Suppressor macrophage (primary cell): Measurements from ENCODE around the gene YPEL3.
"Not testable (repeated sequence)": the region's sequence is repeated elsewhere in the genome, so short reads cannot be mapped to it uniquely, and the experiment has no call there.

Source experiments
- DNase-seq, 4 experiments: peaks; one replicate each; pipeline ENCODE4 v3.0.0-alpha.2; 2020 to 2022

YPEL3 gene

DNA sequence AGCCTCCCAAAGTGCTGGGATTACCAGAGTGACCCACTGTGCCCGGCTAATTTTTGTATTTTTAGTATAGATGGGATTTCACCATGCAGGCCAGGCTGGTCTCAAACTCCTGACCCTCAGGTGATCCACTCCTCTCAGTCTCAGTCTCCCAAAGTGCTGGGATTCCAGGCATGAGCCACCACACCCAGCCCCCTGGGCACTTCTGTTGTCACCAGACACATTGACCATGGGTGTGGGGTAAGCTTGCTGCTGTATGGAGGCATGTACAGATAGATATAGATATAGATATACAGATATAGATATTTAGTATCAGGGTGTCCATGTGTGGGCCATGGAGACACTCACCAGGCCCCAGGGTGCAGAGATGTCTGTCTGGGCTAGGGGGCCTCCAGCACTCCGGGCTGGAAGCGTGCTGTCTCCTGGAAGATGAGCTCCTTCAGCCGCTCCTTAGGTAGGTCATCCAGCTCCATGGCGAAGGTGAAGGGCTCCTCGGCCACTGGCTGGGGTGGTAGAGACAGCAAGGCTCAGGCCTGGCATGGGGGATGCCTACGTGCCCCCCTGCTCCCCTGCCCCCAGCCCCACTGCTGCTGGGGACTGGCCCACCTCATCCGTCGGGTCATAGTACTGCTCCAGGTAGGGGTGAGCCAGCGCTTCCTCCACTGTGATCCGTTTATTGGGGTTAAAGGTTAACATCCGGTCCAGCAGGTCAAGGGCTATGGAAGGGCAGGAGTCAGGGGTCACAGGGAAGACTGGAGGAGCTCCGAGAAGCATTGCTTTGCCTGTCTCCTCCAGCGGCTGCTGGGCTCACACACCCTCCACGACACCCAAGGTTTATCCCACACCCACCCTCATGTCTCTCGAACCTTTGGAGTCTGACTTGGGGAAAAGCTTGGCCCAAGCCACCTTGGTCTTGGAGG lies 20.5 kb upstream of the YPEL3 start:
- no peak for DNase-seq

DNA sequence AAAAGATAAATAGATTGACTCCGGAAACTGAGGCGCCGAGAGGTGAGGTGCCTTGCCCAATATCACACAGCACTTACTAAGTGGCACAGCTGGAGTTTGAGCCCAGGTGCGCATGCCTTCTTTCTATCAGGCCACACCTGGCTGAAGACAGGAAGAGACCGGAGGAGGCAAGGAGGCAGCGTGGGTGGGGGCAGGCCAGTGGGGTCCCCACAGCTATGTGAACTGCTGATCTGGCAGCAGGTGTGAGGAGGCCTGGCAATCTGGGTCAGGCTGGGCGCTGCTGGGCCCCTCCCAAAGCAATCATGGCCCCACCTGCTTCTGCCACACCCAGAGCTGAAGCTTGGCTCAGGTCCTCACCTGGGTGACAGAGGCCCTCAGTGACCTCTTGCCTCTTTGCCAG lies 19.2 kb upstream of the YPEL3 start:
- no peak for DNase-seq

DNA sequence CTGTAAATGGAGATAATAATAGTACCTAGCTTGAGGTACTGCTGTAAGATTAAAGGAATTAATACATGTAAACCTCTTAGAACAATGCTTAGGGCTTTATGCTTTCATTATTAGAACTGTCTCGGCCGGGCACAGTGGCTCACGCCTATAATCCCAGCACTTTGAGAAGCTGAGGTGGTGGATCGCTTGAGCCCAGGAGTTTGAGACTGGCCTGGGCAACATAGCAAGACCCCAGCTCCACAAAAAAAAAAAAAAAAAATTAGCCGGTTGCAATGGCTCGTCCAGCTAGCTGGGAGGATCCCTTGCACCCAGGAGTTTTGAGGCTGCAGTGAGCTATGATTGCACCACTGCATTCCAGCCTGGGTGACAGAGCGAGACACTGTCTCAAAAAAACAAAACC lies 18.8 kb upstream of the YPEL3 start:
- DNase-seq = not testable (repeated sequence)

DNA sequence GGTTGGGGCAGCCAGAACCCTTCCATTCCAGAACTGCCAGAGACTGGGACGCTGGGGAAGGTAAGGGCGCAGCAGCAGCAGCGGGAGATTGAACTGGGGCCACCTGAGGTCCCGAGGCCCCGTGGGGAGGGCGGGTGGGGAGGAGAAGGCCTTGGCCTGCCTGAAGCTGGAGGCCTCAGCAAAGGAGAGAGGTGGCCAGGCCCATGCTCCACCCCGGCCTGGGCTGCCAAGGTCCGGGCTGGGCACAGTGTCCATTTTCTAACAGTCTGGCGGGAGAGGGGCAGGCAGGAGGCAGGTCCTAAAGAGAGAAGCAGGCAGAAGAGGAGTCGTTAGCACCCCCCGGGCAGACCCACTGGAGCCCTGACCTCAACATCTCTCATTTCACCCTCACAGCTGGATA lies 18.4 kb upstream of the YPEL3 start:
- DNase-seq = no peak

DNA sequence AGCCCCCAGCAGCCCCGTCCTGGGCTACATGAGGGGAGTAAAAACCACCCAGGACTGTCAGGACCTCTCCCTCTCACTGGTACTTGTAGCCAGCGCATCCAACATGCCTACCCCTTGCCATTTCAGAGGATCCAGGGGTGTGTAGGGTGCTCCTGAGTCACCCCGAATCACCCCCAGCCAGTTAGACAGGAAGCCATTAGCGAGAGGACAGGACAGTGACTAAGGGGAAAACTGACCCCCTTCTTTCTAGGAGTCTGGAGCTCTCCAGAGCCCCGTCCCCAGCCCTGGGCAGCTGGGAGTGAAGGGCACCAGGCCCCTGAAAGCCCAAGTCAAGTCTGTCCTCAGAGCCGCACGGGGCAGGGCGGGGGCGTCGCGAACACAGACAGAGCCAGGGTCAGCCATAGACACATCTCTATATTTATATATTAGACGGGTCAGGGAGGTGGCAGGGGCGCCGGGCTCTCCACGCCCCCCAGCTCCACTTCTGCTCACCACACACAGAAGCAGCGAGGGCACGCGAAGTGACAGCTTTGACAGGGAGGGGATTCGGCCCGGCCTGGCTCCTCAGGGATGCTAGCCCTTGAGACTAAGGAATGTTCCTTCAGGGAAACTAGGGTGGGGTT lies 17.8 kb upstream of the YPEL3 start:
- DNase-seq = no peak

DNA sequence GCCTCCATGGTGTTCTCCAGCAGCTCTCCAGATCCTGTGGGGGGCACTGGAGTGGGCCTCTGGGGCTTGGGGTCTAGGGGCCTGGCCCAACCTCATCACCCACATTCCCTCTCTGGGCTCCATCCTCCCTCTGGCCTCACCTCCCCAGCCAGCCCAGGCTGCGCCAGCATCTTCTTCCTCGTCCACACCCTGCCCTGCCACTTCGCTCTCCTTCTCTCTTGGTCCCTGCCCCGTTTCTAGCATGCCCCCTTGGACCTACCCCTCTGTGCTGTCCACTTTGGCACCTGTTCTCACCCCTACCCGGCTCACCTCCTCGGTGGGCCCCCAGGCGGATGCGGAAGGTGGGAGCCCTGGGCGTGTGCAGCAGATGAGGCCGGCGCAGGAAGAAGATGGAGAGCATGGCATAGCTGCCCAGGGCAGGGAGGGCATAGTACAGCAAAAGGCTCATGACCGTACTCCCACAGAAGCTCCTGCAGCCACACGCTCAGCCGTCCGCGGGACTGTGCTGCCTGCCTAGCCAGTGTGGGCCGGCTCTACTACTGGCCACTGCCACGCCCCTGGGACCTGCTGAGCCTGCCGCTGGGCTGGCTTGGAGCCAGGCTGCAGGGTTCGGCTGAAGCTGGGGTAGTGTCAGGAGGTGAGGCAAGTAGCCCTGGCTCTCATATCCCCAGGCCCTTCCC lies 17.2 kb upstream of the YPEL3 start, which contains the start of gene GDPD3:
GDPD3 (minus strand) TSS at position 507 of the 680 bp plus-strand sequence; CDS start at position 448, 59 bp downstream.
- no peak for DNase-seq

DNA sequence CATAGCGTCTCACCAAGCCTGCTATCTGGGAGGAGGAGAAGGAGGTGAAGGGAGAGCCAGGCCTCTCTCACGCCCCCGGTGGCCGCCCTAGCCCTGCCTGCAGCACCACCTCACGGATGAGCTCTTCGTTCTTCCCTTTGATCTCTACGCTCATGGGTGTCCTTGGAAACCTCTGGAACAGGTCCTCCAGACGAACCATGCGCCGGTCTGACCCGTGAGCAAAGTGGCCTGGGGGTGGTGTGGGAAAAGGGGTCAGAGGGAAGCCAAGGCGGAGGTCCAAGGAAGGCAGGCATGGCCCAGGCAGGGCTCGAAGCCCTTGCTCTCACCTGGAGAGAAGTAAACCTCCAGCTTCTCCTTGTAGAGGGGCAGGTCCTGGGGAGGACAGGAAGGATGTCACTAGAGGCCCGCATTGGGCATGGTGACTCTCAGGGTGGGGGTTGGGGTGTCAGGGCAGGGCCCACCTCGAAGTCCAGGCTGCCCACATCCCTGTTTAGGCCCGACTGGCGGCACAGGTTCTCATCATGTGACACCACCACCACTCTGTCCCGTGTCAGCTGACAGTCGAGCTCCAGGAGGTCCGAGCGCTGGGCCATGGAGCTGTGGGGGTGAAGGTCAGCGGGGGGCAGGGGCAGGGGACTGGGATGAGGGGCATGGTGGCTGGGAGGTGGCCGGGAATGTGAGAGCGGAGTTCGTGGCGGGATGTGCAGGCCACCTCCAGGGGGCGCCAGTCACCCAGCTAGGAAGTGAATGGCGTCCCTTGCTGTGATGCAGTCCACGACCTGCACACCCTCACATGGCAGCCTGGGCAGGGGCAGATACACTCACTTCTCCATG lies 16.4 kb upstream of the YPEL3 start:
- DNase-seq = peak; percentile 62 to 80 (median 70)

DNA sequence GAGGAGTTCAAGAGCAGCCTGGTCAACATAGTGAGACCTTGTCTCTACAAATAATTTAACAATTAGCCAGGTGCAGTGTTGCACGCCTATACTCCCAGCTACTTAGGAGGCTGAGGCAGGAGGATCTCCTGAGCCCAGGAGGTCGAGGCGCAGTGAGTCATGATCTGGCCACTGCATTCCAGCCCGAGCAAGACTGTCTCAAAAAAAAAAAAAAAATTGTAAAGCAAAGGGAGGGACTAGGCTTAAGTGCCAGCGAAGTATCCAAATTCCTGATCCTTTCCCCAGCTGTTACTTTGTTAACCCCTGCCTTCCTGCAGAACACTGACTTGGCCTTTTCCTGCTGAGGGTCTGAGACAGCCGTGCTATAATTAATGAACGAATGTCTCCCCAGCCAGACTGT lies 14.6 kb upstream of the YPEL3 start:
- DNase-seq = no peak

DNA sequence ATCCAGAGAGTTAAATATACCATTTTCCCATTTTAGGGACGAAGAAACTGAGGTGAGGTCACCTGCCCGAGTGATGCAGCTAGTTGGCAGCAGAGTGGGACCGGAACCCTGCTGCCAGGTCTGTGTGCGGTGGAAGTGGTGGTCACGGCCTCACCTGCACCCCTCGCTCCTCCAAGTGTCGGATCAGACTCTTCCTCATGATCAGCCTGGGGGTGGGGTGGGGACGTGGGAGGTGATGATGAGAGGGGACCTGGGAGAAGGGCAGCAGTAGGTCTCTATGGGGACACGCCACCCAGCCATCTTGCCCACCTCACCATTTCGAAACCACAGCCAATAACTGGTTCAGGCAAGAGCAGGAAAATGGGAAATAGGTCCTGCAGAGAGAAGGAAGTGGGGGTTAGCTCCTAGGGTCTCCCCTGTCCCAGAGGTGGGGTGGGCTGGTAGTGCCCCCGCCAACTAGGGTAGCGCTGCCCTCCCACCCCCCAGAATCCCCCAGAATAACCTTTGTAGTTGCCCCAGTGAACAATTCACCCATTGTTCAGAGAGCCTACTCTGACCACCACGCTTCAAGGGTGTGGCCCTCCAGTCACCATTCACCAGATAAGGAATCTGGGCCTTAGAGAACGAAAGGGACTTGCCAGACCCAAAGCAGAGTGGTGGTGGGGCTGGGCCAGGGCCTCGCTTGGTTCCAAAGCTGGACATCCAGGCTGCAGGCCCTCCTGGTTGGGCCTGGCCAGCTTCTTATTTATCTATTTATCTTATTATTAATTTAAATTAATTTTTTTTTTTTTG lies 12.2 kb upstream of the YPEL3 start:
- DNase-seq = no peak

DNA sequence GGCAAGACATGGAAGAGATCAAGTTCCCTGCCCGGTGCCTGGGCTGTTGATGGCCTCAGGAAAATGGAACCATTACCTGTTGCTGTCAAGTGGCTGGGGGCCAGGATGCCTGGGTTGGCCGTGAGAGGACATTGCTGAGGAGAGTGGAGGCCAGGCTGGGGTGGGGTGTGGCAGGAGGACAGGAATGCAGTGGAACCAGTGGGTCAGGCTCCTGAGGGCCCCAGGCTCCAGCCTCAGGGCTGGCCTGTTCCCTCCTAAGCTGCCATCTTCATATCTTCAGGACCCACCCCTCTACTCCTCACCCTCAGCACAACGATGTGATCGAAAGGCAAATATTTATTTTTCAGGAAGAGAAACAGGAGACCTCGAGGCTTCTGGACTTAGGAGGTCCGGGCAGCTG lies 8.5 kb upstream of the YPEL3 start:
- DNase-seq = no peak

DNA sequence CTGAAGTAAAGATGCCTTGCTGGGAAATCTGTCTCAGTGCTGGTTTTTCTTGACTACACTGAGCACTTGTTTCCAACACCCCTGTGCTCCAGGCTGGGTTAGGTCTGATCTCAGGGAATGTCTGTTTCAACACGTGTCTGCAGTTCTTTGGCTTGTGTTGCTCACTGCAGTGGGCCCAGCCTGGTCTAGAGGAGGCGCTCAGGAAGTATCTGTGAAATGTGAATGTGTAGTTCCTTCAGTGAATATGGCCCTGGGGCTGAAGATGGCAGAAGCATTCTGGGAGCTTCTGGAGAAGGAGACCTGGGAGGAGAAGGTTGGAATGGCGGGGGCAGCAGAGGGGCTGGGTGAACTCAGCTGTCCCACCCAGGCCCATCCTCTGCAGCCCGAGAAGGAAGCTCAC lies 8.1 kb upstream of the YPEL3 start:
- no peak for DNase-seq

DNA sequence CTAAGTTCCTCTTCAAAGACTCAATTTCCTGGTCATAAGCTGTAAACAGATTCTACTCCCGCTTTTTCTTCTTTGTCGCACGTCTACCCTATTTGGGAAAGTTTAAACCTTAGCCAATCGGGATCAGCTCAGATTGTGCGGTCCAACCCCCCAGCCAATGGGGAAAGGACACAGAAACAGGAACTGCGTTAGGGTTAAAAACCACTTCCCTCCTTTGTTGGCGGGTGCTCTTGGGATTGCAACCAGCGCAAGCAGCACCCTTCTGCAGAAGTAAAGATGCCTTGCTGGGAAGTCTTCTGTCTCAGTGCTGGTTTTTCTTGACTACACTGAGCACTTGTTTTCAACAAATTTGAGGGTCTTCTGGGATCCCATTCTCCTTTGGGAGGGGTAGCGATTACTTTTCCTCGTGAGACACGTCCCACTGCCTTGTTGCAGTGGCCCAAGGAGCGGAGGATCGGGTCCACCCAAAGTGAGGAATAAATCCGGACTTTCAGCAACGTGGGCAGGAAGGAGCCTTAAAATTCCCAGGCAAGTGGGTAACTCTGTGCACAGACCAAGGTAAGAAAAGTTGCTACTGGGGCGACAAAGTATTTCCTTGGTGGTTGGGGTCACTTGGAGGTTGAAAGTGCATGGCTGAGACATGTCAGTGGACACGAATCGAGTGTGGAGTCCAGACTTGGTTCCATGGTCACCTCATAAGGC lies 1.0 kb upstream of the YPEL3 start:
- peak; percentile 36 to 60 (median 53) for DNase-seq

DNA sequence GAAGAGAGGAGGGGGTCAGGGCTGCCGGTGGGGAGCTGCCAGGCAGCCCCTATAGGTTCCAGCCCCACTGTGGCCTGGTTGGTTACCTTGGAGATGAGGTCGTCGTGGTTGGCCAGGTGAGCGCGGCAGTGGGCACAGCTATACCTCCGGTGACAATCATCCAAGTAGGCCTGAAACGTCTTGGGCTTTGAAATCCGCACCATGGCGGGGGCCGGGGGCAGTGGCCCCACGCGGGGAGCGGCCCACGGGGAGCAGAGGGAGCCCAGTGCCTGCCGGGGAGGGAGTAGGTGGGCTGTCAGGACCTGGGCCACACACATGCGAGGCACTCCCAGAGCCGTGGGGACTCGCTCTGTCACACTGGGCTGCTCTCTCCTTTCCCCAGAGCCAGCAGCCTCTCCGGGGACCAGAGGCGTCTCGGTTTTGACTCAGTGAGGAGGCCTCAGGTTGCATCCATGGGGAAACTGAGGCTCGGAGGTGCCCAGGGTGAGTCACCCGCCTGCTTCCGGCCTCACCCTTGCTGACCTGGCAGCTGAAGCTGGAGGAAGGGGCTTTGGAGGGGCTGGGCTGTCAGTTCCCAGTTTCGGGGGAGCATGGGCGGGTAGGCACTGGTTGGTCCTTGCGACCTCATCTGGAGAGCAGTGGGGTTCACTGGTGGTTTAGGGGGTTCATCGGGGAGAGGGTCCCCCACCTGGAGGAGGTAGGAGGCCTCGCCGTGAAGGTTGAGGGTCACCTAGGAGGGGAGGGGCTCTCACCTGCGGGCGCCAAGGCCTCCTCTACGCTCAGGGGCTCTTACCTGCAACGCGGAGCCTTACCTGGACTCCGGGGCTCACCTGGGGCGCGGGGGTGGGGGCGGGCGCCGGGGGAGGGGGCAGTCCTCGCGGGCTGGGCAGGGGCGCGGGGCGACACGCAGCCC lies 591 bp downstream of the YPEL3 start:
- DNase-seq = no peak

DNA sequence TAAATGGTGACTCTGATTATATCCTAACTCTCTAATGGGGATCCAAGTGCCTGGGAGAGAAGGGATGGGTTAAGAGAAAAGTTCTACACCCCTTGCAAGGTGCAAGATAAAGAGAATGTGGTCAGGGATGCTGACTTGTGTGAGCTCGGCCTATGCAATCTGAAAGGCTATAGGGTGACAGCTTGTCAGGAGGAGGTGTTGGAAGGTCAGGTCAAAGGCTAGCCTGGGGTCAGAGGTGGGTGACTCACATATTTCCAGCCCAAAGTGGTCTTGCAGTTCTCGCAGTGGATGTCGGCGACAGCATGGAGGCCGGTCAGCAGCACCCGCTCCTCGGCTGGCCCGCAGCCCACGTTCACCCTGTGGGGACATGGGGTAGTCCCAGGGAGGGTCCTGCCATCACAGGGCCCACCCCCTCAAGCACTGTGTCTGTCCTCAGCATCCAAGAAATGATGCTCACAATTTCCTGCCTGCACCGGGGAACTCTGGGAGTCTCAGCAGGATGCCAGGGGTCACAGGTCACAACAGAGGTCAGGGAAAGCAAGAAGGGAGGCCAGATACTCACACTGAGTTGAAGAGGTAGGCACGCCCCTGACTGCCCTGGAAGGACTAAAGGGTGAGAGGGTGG lies 1.4 kb downstream of the YPEL3 start:
- no peak for DNase-seq

DNA sequence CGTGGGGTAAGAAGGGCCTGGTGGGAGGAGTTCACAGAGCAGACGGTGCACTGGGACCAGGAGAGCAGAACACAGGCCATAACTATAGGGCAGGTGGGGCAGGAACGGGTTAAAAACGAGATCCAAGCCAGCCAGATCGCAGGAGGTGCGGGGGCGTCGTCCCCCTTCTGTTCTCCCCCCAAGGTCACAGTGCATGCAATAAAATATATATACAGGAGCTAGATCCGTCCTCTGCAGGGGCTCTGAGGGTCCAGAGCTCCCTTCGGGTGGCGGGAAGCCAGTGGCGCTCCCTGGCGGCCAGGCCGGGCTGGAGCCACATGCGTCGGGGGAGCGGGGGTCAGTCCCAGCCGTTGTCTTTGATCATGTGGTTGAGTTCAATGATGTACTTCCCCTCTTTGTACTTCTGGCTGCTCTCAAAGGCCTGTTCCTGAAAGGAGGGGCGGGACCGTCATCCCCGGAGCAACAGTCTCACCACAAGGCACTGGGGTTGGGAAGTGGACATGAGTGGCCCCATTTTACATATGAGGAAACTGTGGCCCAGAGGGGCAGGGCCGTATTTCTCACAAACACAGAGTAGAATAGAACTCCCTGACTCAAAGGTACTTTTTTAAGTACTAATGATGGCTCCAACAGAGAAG lies 3.5 kb downstream of the YPEL3 start:
- peak; percentile 95 to 98 (median 97) for DNase-seq

DNA sequence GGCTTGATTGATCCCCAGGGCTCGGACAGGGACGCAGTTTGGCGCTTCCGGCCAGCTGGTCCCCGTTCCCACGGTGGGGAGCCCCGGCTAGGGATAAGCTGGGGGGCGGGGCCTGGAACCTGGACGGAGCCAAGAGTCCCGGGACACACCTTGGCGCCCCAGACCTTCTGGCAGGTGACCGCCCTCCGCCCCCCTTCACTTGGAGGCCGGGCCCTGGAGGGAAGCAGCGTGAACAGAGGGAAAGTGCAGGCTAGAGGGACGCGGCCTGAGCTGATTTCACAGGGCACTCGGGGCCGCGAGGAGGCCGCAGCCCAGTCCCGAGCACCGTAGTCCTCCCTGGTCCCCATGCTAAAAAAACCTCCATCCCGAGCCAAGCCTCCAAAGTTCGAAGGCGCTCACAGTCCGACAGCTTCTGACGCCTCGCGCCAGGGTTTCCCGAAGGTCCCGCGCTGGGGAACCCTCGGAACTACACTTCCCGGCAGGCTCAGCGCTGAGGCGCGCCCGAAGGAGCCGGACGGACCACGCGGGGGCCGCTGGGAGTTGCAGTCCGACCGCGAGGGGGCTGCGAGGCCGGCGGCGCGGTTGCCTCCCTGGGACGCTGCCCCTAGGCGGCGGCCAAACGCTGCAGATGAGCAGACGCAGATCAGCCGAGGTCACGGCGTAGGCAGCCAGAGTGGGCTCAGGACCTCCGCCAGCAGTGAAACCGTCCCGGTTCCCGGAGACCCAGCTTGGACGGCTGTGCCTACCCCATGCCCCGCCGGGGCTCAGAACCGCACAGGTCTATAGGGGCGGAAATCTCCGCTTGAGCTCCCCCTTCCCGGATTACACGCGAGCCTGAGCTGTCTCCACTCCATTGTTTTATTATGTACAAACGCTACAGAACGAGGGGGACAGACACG lies 4.3 kb downstream of the YPEL3 start, which contains the start of gene TBX6:
TBX6 (minus strand) TSS at position 451 of the 899 bp plus-strand sequence. CDS start 731 bp downstream, outside the sequence.
- DNase-seq = peak; percentile 96 to 99 (median 98)

DNA sequence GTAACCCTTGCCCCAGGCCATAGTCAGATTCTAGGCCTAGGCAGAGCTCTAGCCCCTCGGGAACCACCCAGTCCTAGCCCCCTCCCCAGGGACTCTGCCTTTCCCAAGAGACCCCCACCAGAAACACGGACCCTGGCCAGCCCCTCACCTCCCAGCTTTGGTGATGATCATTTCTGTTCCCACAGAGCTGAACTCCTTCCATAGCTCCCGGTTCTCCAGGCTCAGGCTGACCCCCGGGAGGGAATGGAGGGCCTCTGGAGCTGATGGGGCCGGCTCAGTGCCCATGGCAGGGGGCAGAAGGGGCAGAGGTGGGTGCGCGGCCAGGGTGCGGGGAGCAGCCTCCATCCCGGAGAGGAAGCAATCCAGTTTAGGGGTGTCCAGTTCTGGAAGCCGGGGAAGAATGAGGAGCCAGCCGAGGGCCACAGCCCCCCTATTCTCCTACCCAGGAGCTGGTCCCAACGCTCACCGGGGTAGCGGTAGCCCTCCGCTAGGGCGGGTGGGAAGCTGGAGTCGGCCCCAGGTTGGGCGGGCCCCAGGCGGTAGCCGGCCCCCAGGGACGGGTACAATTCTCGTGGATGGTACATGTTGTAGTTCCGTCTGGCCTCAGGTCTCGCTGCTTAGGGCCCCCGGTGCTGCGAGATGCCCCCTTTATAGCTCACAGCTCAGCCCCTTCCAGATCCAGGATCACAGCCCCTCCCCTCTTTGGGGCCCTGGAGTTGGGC lies 5.2 kb downstream of the YPEL3 start:
- no peak for DNase-seq
